ENCODE measurements around the gene TAP1. TPM values are rescaled to one million over a fixed set of nuclear protein-coding genes. Genes with fewer than 3 reads are reported as not detected.

Gene TAP1
- total and polyA plus RNA-seq, 2 of the 8 experiments (the other 6 are each of a cell fraction or from before 2014, with no cell fraction given): 16.8 to 22.0 TPM

DNA sequence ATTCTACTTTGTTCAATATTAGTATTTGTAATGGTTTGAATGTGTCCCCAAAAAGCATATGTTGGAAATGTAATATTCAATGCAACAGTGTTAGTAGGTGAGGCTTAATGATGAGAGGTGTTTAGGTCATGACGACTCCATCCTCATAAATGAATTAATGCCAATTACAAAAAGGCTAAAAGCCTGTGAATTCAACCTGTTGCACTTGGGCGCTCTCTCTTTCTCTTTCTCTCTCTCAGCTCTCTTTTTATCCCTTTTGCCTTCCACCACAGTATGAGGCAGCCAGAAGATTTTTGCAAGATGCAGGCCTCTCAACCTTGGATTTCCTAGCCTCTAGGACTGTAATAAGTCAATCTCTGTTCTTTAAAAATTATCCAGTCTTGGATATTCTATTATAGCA, 35.1 kb upstream of the TAP1 start:
- Histone ChIP-seq H3K27me3 (replicated peaks in 1 of 4; ENCODE audit: control insufficient read depth in 3 of 4, extremely low read depth in 1 of 4, insufficient read depth in 3 of 4, low read length in 3 of 4) (no peaks in the 10 kb centered on the region), H3K23ac (ENCODE audit: insufficient read length) (no peak overlapping the region), H3K23me2 (ENCODE audit: low read depth, low read length) (no peaks in the 10 kb centered on the region), H4K5ac (ENCODE audit: insufficient read length, low read depth, low read length) (no peak overlapping the region), H3K14ac (ENCODE audit: insufficient read length) (no peak overlapping the region), H3K56ac (replicated peaks; ENCODE audit: insufficient read length, low read depth, low read length) (no peak overlapping the region), H2BK20ac (ENCODE audit: low read length) (no peak overlapping the region), H3K4me3 (ENCODE audit: extremely low read depth in 1 of 4, insufficient read depth in 2 of 4, low read depth in 3 of 4, low read length in 4 of 4) (no peak overlapping the region), H2BK5ac (ENCODE audit: low read depth, low read length) (no peak overlapping the region), H2BK120ac (replicated peaks; ENCODE audit: low read depth, low read length) (no peak overlapping the region), H3K4ac (replicated peaks; ENCODE audit: insufficient read length, low read depth, low read length) (no peak overlapping the region), H3K79me1 (ENCODE audit: low read depth, low read length) (no peaks in the 10 kb centered on the region), H3K9ac (replicated peaks in 1 of 4; ENCODE audit: extremely low read depth in 1 of 4, low read depth in 3 of 4, low read length in 3 of 4) (no peak overlapping the region), H3K79me2 (ENCODE audit: control insufficient read depth in 1 of 2, insufficient read depth in 2 of 2, low read length in 2 of 2) (no peaks in the 10 kb centered on the region), H4K91ac (replicated peaks; ENCODE audit: insufficient read length, low read length) (no peak overlapping the region), H2BK12ac (ENCODE audit: low read depth, low read length) (no peak overlapping the region), H4K8ac (ENCODE audit: extremely low read depth, insufficient read depth, low read length) (no peak overlapping the region), H3K4me1 (replicated peaks in 1 of 4; ENCODE audit: control insufficient read depth in 3 of 4, insufficient read depth in 4 of 4, low read length in 3 of 4) (no peaks in the 10 kb centered on the region), H3K36me3 (ENCODE audit: control insufficient read depth in 2 of 4, insufficient read depth in 4 of 4, low read length in 3 of 4) (no peaks in the 10 kb centered on the region), H2BK15ac (ENCODE audit: low read length) (no peak overlapping the region), H3K18ac (ENCODE audit: extremely low read depth, low read length) (no peak overlapping the region), H3K27ac (ENCODE audit: low read depth, low read length) (no peak overlapping the region), H2AFZ (ENCODE audit: low read length) (no peak overlapping the region), H3K9me3 (ENCODE audit: insufficient read depth in 2 of 2, low read depth in 1 of 2, low read length in 1 of 2) (no peaks in the 10 kb centered on the region), H2AK5ac (ENCODE audit: low read depth, low read length) (no peak overlapping the region), H3K4me2 (ENCODE audit: insufficient read depth in 1 of 2, low read depth in 2 of 2, low read length in 2 of 2) (no peak overlapping the region), H4K20me1 (replicated peaks in 1 of 2; ENCODE audit: control insufficient read depth in 1 of 2, insufficient read depth in 2 of 2, low read length in 2 of 2) (peaks cover 0 to 2% of the 10 kb centered on the region in 2 experiments)
- POLR2A ChIA-PET (ENCODE audit: partially characterized antibody): interaction anchor here (0.9 kb wide), 1 partner anchor 83 kb away, joined by 3 read pairs; no protein-coding TSS in a partner anchor
- 91% methylated on average over 2 of the region's 2 CpGs; no CpG with 5 or more reads in 1 of the 2 experiments for WGBS, 2 experiments (ENCODE audit: extremely low coverage in 1 of 2, insufficient coverage in 1 of 2, insufficient read length in 1 of 2, insufficient replicate concordance in 2 of 2, low coverage in 1 of 2, low lambda C conversion rate in 2 of 2, missing lambda C conversion rate in 1 of 2)
- CTCF ChIA-PET (ENCODE audit: partially characterized antibody): no interaction called here
- no peak for TF ChIP-seq CBX5 (IDR thresholded peaks at IDR 0.05; ENCODE audit: low read depth, low read length)
- no peak for TF ChIP-seq NANOG (IDR thresholded peaks at IDR 0.05; ENCODE audit: insufficient read depth, low read depth, low read length, poor library complexity, severe bottlenecking)
- TF ChIP-seq RAD21 (IDR thresholded peaks at IDR 0.05 in 1 of 2, conservative IDR thresholded peaks at IDR 0.05 in 1 of 2; ENCODE audit: low read depth in 2 of 2, low read length in 2 of 2): no peak
- no peak for TF ChIP-seq SIRT6 (IDR thresholded peaks at IDR 0.05; ENCODE audit: low read length)
- TF ChIP-seq KDM4A (IDR thresholded peaks at IDR 0.05; ENCODE audit: low read depth, low read length, severe bottlenecking): no peak
- TF ChIP-seq BACH1 (IDR thresholded peaks at IDR 0.05; ENCODE audit: low read length): no peak
- TF ChIP-seq MAFK (IDR thresholded peaks at IDR 0.05; ENCODE audit: low read depth, low read length): no peak
- no peak for TF ChIP-seq SP4 (IDR thresholded peaks at IDR 0.05; ENCODE audit: low read length)
- no peak for TF ChIP-seq JUND (IDR thresholded peaks at IDR 0.05; ENCODE audit: low read length)
- no peak for TF ChIP-seq SP2 (IDR thresholded peaks at IDR 0.05; ENCODE audit: low read length)
- no peak for TF ChIP-seq GTF2F1 (IDR thresholded peaks at IDR 0.05; ENCODE audit: borderline replicate concordance, low read depth, low read length)
- TF ChIP-seq RNF2 (IDR thresholded peaks at IDR 0.05; ENCODE audit: borderline replicate concordance, low read depth, low read length, missing control alignments, poor library complexity, severe bottlenecking): no peak
- TF ChIP-seq EP300 (IDR thresholded peaks at IDR 0.05; ENCODE audit: borderline replicate concordance in 1 of 2, low read depth in 2 of 2, low read length in 2 of 2): no peak
- TF ChIP-seq HDAC6 (IDR thresholded peaks at IDR 0.05; ENCODE audit: low read depth, low read length): no peak
- TF ChIP-seq YY1 (IDR thresholded peaks at IDR 0.05; ENCODE audit: low read depth, low read length): no peak
- DNase-seq (ENCODE audit: low read depth in 1 of 2, low spot score in 2 of 2) (no peak), FAIRE-seq (no peak)

Measured in H1 (cell line).